Measurements from ENCODE around the gene RHOXF2.

GRCh38 chrX:120137439-120137838 lies 21.0 kb upstream of the RHOXF2 start:
- TF ChIP-seq CTCF (IDR thresholded peaks at IDR 0.05; ENCODE audit: low read length) (peak; percentile 26; the same call in 1 of the 2 replicates), EZH2 (IDR thresholded peaks at IDR 0.05; ENCODE audit: borderline replicate concordance, low read length) (no peak)

All from OCI-LY1 (cell line).